HG02884 (cell line): ENCODE measurements around the gene YDJC.
"Not testable (repeated sequence)": the region's sequence is repeated elsewhere in the genome, so short reads cannot be mapped to it uniquely, and the experiment has no call there.

Experiments used
- ATAC-seq: cut with Tn5 transposase; IDR thresholded peaks from one replicate; pipeline ENCODE4 v1.9.1; 2021; ENCODE audit warnings: mild to moderate bottlenecking, moderate library complexity; ENCODE audit not compliant: unreplicated experiment

The YDJC gene

GRCh38 chr22:21652010-21652546, 22.3 kb upstream of the YDJC start:
- ATAC-seq: peak; percentile 89

GRCh38 chr22:21651521-21652009, 21.7 kb upstream of the YDJC start:
- ATAC-seq: peak; percentile 19

- ATAC-seq: no peak
These were observed 21.1 kb upstream of the YDJC start for GRCh38 chr22:21650823-21651520.

GRCh38 chr22:21650280-21650679, 20.5 kb upstream of the YDJC start:
- no peak for ATAC-seq

- no peak for ATAC-seq
These were observed 17.1 kb upstream of the YDJC start for GRCh38 chr22:21646608-21647590.

GRCh38 chr22:21645513-21645912, 15.7 kb upstream of the YDJC start:
- ATAC-seq: not testable (repeated sequence)

GRCh38 chr22:21643533-21644357, 13.9 kb upstream of the YDJC start:
- no peak for ATAC-seq

- ATAC-seq: no peak
These were observed 13.0 kb upstream of the YDJC start for GRCh38 chr22:21642584-21643448.

GRCh38 chr22:21641789-21642583, 12.2 kb upstream of the YDJC start, which contains the start of gene SDF2L1:
Gene SDF2L1, plus strand, starts transcription at chr22:21642302. Its CDS starts 35 bp downstream, at chr22:21642337.
- ATAC-seq: peak; percentile 89

GRCh38 chr22:21641417-21641788, 11.6 kb upstream of the YDJC start:
- no peak for ATAC-seq

- ATAC-seq: no peak
These were observed 11.0 kb upstream of the YDJC start for GRCh38 chr22:21640810-21641209.

GRCh38 chr22:21639359-21639758, 9.5 kb upstream of the YDJC start:
- ATAC-seq: no peak

- not testable (repeated sequence) for ATAC-seq
These were observed 7.6 kb upstream of the YDJC start for GRCh38 chr22:21637450-21637849.

- no peak for ATAC-seq
These were observed 6.9 kb upstream of the YDJC start for GRCh38 chr22:21636629-21637218.

GRCh38 chr22:21635771-21636510, 6.1 kb upstream of the YDJC start:
- no peak for ATAC-seq

GRCh38 chr22:21634844-21635243, 5.0 kb upstream of the YDJC start:
- ATAC-seq: no peak

- no peak for ATAC-seq
These were observed 4.3 kb upstream of the YDJC start for GRCh38 chr22:21634081-21634480.

GRCh38 chr22:21633481-21633880, 3.7 kb upstream of the YDJC start:
- no peak for ATAC-seq
